Measurements from ENCODE around the gene MRPL32.

DNA sequence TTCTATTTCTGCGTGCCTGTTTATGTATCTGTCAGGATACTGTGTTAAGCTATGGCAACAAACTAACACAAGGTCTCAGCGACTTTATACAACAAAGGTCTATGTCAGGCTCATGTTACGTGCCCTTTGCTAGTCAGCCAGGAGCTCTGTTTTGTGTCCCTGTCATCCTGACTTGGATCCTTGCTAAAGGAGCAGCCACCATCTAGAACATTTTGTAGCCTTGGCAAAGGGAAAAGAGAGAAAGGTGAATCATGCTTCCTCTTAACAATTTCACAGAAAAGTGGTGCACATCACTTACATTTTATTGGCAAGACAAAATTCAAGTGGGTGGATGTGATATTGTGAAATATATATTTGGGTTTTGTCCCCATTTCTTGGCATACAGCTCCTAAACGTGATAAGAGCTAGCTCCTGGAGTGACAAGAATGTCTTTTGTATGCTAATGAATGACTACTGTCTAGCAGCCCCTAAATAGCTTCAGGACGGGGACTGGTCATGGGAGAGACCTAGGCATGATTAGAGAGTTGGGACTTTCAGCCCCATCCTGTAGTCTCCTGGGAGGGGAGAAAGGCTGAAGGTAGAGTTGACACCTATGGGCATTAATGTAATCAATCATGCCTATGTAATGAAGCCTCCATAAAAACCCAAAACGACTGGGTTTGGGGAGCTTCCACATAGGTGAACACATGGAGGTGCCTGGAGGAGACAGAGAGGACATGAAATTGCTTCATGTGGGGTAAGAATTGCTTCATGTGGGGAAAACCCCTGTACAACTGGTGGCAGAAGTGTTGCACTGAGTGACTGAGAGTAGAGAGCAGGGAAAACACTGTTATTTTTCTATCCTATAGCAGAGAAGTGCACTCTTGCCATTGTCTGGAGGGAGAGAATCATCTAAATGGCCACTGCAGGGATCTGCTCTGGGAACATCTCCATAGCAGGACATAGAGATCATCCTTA is 33.0 kb downstream of the MRPL32 start:
- TF ChIP-seq CTCF (IDR thresholded peaks at IDR 0.05): no peak
- no peak for TF ChIP-seq POLR2A (IDR thresholded peaks at IDR 0.05)
- TF ChIP-seq EP300 (IDR thresholded peaks at IDR 0.05): peak; percentile 50
